CD4-positive, alpha-beta T cell (primary cell): ENCODE results near the gene CDS2. TPM values are rescaled to one million over a fixed set of nuclear protein-coding genes. Genes with fewer than 3 reads are reported as not detected.

Experiments
- ATAC-seq: fragments of 200-7000 bp; cut with Tn5 transposase; one replicate; pipeline ENCODE4 v1.10.0; 2022; ENCODE audit warnings: mild to moderate bottlenecking; ENCODE audit not compliant: poor library complexity
- CTCF ChIA-PET: fragments of 350-600 bp; sonication (Branson Sonifier 250); formaldehyde crosslinking; loops from one replicate; lab custom pipeline; 2021; ENCODE audit warnings: antibody characterized with exemption, inconsistent platforms; lab: Charles Lee
- POLR2A ChIA-PET: fragments of 350-600 bp; sonication (Branson Sonifier 250); formaldehyde crosslinking; loops from one replicate; lab custom pipeline; 2021; ENCODE audit warnings: antibody characterized with exemption, inconsistent platforms; lab: Charles Lee
- DNase-seq, 14 experiments: peaks; one replicate each; pipeline ENCODE4 v3.0.0-alpha.2; 2013 to 2020; ENCODE audit warnings: mixed read lengths in 2 of 14
- H3K27ac ChIP-seq, 2 donors: one replicate each; pipeline versions ENCODE4 v1.5.1 to v1.7.0; 2013; ENCODE audit warnings: low read length in 2 of 2, low read depth in 1 of 2, mild to moderate bottlenecking in 1 of 2
- H3K27me3 ChIP-seq, 2 experiments: 1 replicate in 1 of 2; 2 replicates in 1 of 2; pipeline versions ENCODE4 v1.6.1 to v1.7.0; 2013; ENCODE audit warnings: low read length in 2 of 2, control low read depth in 1 of 2, mild to moderate bottlenecking in 1 of 2, moderate library complexity in 1 of 2; ENCODE audit not compliant: insufficient read depth in 2 of 2, control insufficient read depth in 1 of 2
- H3K36me3 ChIP-seq: one replicate; pipeline ENCODE4 v1.6.1; 2013; ENCODE audit warnings: low read length, control low read depth; ENCODE audit not compliant: insufficient read depth
- H3K4me1 ChIP-seq: one replicate; pipeline ENCODE4 v1.6.1; 2013; ENCODE audit warnings: low read length, control low read depth; ENCODE audit not compliant: insufficient read depth
- H3K4me3 ChIP-seq: one replicate; pipeline ENCODE4 v1.5.1; 2013; ENCODE audit warnings: mild to moderate bottlenecking, low read length, moderate library complexity
- H3K9me3 ChIP-seq, 2 experiments: 1 replicate in 1 of 2; 2 replicates in 1 of 2; pipeline versions ENCODE4 v1.6.1 to v1.7.0; 2013; ENCODE audit warnings: low read length in 2 of 2, mild to moderate bottlenecking in 2 of 2, control low read depth in 1 of 2, moderate library complexity in 1 of 2; ENCODE audit not compliant: control insufficient read depth in 1 of 2, insufficient read depth in 1 of 2
- H3K27ac Mint-ChIP-seq: one replicate; pipeline ENCODE4 v1.8.0; 2020; ENCODE audit warnings: mixed read lengths
- H3K27me3 Mint-ChIP-seq: one replicate; pipeline ENCODE4 v1.8.0; 2021; ENCODE audit warnings: mixed read lengths
- H3K36me3 Mint-ChIP-seq: one replicate; pipeline ENCODE4 v1.8.0; 2021; ENCODE audit warnings: low read depth, mixed read lengths
- H3K4me1 Mint-ChIP-seq: one replicate; pipeline ENCODE4 v1.8.0; 2021; ENCODE audit warnings: low read depth, mixed read lengths
- H3K4me3 Mint-ChIP-seq: one replicate; pipeline ENCODE4 v1.8.0; 2020; ENCODE audit warnings: mild to moderate bottlenecking, mixed read lengths
- H3K9me3 Mint-ChIP-seq: one replicate; pipeline ENCODE4 v1.8.0; 2020; ENCODE audit warnings: mixed read lengths
- CTCF ChIP-seq: fragments of 200-600 bp; IDR thresholded peaks from one replicate; pipeline ENCODE4 v1.8.0; 2022; ENCODE audit warnings: antibody characterized with exemption, mild to moderate bottlenecking
- intact Hi-C, 2 experiments: fragments of 100-400 bp; cut with DNase I in 1 of 2; cut with micrococcal nuclease in 1 of 2; formaldehyde crosslinking; loops; one replicate each; pipeline versions ENCODE4 v1.15.1 to v1.9.0; 2023 to 2025; cut with DNase I, micrococcal nuclease
- total RNA-seq, 174 experiments: library from RNA in 2 of 174; stranded (reverse) in 2 of 174; gene quantifications; one replicate each; pipeline ENCODE4 v1.2.3 and lab custom pipeline; 2021 to 2026

CDS2 gene
- total RNA-seq, 2 experiments from 2014 or later: 62.4 to 65.0 TPM

GRCh38 chr20:5197270-5197827 is 70.5 kb downstream of the CDS2 start:
- intact Hi-C loops: no loop called here
- peaks cover 57% of the 10 kb centered on the region for H3K36me3 Mint-ChIP-seq
- no peak overlapping the region for H3K27ac ChIP-seq
- ATAC-seq (no peak), DNase-seq (no peak)
- no peak for TF ChIP-seq CTCF
- H3K27ac Mint-ChIP-seq: no peak overlapping the region
- no peak overlapping the region for H3K4me3 ChIP-seq
- ChIA-PET CTCF (no interaction called here), POLR2A (no interaction called here)
- H3K27me3 ChIP-seq: no peaks in the 10 kb centered on the region
- H3K4me1 ChIP-seq: no peaks in the 10 kb centered on the region
- H3K36me3 ChIP-seq: peaks cover 41% of the 10 kb centered on the region
- no peak overlapping the region for H3K4me3 Mint-ChIP-seq
- H3K4me1 Mint-ChIP-seq: peaks cover 2% of the 10 kb centered on the region
- no peaks in the 10 kb centered on the region for H3K27me3 Mint-ChIP-seq
- no peaks in the 10 kb centered on the region for H3K9me3 Mint-ChIP-seq
- H3K9me3 ChIP-seq: no peaks in the 10 kb centered on the region

DNA sequence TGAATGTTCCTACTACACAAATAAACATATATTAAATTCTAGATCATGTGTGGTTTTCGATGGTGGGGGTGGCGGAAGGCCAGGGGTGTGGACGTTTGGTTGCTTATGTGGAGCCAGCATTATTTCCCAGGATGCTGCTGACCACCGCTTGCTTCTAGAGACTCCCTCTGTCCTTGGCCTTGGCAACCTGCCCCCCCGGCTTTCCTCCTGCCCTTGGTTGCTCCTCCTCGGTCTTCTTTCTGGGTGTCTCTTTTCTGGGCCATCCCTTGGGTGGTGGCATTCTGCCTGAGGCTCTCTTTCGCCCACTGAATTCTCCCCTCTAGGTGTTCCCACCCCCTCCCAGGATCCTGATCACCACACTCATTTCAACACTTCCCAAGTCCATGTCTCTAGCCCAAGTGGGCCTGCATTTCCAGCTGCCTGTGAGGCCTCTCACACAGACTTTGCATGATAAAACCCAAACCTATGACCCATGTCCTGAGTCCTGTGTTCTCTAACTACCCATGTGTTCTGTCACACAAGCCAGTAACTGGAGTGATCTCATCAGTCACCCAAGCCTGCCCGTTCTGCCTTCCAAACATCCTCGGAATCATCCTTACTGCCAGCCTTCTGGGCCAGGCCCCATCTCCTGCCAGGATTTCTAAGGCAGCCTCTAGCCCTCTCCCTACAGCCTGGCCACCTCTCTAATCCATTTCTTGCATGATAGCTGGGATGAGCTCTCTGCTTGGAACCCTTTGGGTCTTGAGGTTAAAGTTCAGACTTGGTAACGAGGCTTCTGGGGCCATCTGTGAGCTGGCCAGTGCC is 71.2 kb downstream of the CDS2 start:
- CTCF ChIA-PET: no interaction called here
- Mint-ChIP-seq H3K9me3 (no peaks in the 10 kb centered on the region), H3K4me1 (no peaks in the 10 kb centered on the region), H3K36me3 (peaks cover 54% of the 10 kb centered on the region), H3K27ac (no peak overlapping the region), H3K27me3 (no peaks in the 10 kb centered on the region), H3K4me3 (no peak overlapping the region)
- no peak for DNase-seq
- Histone ChIP-seq H3K27ac (no peak overlapping the region), H3K4me1 (no peaks in the 10 kb centered on the region), H3K36me3 (peaks cover 39% of the 10 kb centered on the region), H3K4me3 (no peak overlapping the region), H3K9me3 (no peaks in the 10 kb centered on the region), H3K27me3 (no peaks in the 10 kb centered on the region)
- POLR2A ChIA-PET: no interaction called here
- TF ChIP-seq CTCF: no peak
- no peak for ATAC-seq
- intact Hi-C loops: no loop called here

- Histone ChIP-seq H3K27me3 (no peaks in the 10 kb centered on the region), H3K9me3 (no peaks in the 10 kb centered on the region), H3K27ac (no peak overlapping the region), H3K36me3 (peaks cover 34% of the 10 kb centered on the region), H3K4me3 (no peak overlapping the region), H3K4me1 (no peaks in the 10 kb centered on the region)
- DNase-seq (no peak), ATAC-seq (no peak)
- H3K36me3 Mint-ChIP-seq: peaks cover 54% of the 10 kb centered on the region
- ChIA-PET POLR2A (no interaction called here), CTCF (no interaction called here)
- H3K4me1 Mint-ChIP-seq: no peaks in the 10 kb centered on the region
- H3K27ac Mint-ChIP-seq: no peak overlapping the region
- H3K9me3 Mint-ChIP-seq: no peaks in the 10 kb centered on the region
- intact Hi-C loops: no loop called here
- TF ChIP-seq CTCF: no peak
- H3K4me3 Mint-ChIP-seq: no peak overlapping the region
- H3K27me3 Mint-ChIP-seq: no peaks in the 10 kb centered on the region
Measured at GRCh38 chr20:5198651-5198924, 71.8 kb downstream of the CDS2 start.
